ENCODE data around the gene SIKE1. TPM values are rescaled to one million over a fixed set of nuclear protein-coding genes. Genes with fewer than 3 reads are reported as not detected.
A peak's percentile ranks its signal among the peaks of the same experiment; 100 is the strongest.

The SIKE1 gene
- total RNA-seq, 1 donor from 2014 or later: 64.2 TPM

- Mint-ChIP-seq H3K9me3 (ENCODE audit: unreplicated experiment) (peaks cover 4% of the 10 kb centered on the region), H3K4me1 (ENCODE audit: low read depth, unreplicated experiment) (peaks cover 21% of the 10 kb centered on the region), H3K27ac (ENCODE audit: unreplicated experiment) (peak overlapping the region; percentile 100), H3K4me3 (ENCODE audit: unreplicated experiment) (peak overlapping the region; percentile 100), H3K27me3 (ENCODE audit: low read depth, unreplicated experiment) (no peaks in the 10 kb centered on the region), H3K36me3 (ENCODE audit: low read depth, unreplicated experiment) (peaks cover 3% of the 10 kb centered on the region)
- H3K36me3 ChIP-seq (ENCODE audit: insufficient read depth, low read length): no peaks in the 10 kb centered on the region
- no peaks in the 10 kb centered on the region for H3K9me3 ChIP-seq (ENCODE audit: insufficient read depth, low read depth, low read length)
- DNase-seq (ENCODE audit: low read depth) (peak; percentile 35), FAIRE-seq (no peak)
- no peaks in the 10 kb centered on the region for H3K27me3 ChIP-seq (ENCODE audit: insufficient read depth, low read length)
- peak overlapping the region; percentile 100 for H3K4me3 ChIP-seq (ENCODE audit: insufficient read depth, low read depth, low read length)
- H3K4me2 ChIP-seq (ENCODE audit: low read length): peak overlapping the region; percentile 96
- TF ChIP-seq CTCF (IDR thresholded peaks at IDR 0.05; ENCODE audit: insufficient read depth, low read depth, low read length) (no peak), EZH2 (IDR thresholded peaks at IDR 0.05; ENCODE audit: insufficient read depth, low read length) (no peak)
- peaks cover 40% of the 10 kb centered on the region for H4K20me1 ChIP-seq (ENCODE audit: insufficient read depth, low read length)
- H3K27ac ChIP-seq (ENCODE audit: low read depth, low read length): peak overlapping the region; percentile 100
- H3K79me2 ChIP-seq (ENCODE audit: insufficient read depth, low read length): peaks cover 45% of the 10 kb centered on the region
- H3K9ac ChIP-seq (ENCODE audit: low read length): peak overlapping the region; percentile 100
- H2AFZ ChIP-seq (ENCODE audit: low read depth, low read length): peak overlapping the region; percentile 80
- H3K4me1 ChIP-seq (ENCODE audit: insufficient read depth, low read length): peaks cover 18% of the 10 kb centered on the region
Measured at GRCh38 chr1:114758256-114758832, 22.1 kb downstream of the SIKE1 start.

- peak; percentile 95 for FAIRE-seq
- Mint-ChIP-seq H3K36me3 (ENCODE audit: low read depth, unreplicated experiment) (peaks cover 3% of the 10 kb centered on the region), H3K4me3 (ENCODE audit: unreplicated experiment) (peak within 1 kb of the TSS; percentile 100), H3K27ac (ENCODE audit: unreplicated experiment) (peak within 1 kb of the TSS; percentile 100), H3K9me3 (ENCODE audit: unreplicated experiment) (no peaks in the 10 kb centered on the region), H3K27me3 (ENCODE audit: low read depth, unreplicated experiment) (no peaks in the 10 kb centered on the region), H3K4me1 (ENCODE audit: low read depth, unreplicated experiment) (peaks cover 24% of the 10 kb centered on the region)
- H3K9ac ChIP-seq (ENCODE audit: low read length): peak within 1 kb of the TSS; percentile 100
- H4K20me1 ChIP-seq (ENCODE audit: insufficient read depth, low read length): peaks cover 47% of the 10 kb centered on the region
- H3K27me3 ChIP-seq (ENCODE audit: insufficient read depth, low read length): no peaks in the 10 kb centered on the region
- peak; percentile 96 for DNase-seq (ENCODE audit: low read depth)
- H3K4me2 ChIP-seq (ENCODE audit: low read length): peak within 1 kb of the TSS; percentile 96
- H2AFZ ChIP-seq (ENCODE audit: low read depth, low read length): peak within 1 kb of the TSS; percentile 80
- H3K4me1 ChIP-seq (ENCODE audit: insufficient read depth, low read length): peaks cover 18% of the 10 kb centered on the region
- peaks cover 52% of the 10 kb centered on the region for H3K79me2 ChIP-seq (ENCODE audit: insufficient read depth, low read length)
- H3K36me3 ChIP-seq (ENCODE audit: insufficient read depth, low read length): no peaks in the 10 kb centered on the region
- H3K4me3 ChIP-seq (ENCODE audit: insufficient read depth, low read depth, low read length): peak within 1 kb of the TSS; percentile 100
- H3K9me3 ChIP-seq (ENCODE audit: insufficient read depth, low read depth, low read length): no peaks in the 10 kb centered on the region
- H3K27ac ChIP-seq (ENCODE audit: low read depth, low read length): peak within 1 kb of the TSS; percentile 100
- TF ChIP-seq EZH2 (IDR thresholded peaks at IDR 0.05; ENCODE audit: insufficient read depth, low read length) (no peak), CTCF (IDR thresholded peaks at IDR 0.05; ENCODE audit: insufficient read depth, low read depth, low read length) (peak; percentile 47)
Measured at GRCh38 chr1:114757455-114758255, 22.8 kb downstream of the SIKE1 start, which contains the start of gene CSDE1. TSS of gene CSDE1 (minus strand) at chr1:114757984. CDS start at chr1:114739890, 18,094 bp downstream.

Measured in astrocyte (in vitro differentiated cells and primary cell).